ENCODE measurements around the gene GAPVD1.

GAPVD1 gene

DNA sequence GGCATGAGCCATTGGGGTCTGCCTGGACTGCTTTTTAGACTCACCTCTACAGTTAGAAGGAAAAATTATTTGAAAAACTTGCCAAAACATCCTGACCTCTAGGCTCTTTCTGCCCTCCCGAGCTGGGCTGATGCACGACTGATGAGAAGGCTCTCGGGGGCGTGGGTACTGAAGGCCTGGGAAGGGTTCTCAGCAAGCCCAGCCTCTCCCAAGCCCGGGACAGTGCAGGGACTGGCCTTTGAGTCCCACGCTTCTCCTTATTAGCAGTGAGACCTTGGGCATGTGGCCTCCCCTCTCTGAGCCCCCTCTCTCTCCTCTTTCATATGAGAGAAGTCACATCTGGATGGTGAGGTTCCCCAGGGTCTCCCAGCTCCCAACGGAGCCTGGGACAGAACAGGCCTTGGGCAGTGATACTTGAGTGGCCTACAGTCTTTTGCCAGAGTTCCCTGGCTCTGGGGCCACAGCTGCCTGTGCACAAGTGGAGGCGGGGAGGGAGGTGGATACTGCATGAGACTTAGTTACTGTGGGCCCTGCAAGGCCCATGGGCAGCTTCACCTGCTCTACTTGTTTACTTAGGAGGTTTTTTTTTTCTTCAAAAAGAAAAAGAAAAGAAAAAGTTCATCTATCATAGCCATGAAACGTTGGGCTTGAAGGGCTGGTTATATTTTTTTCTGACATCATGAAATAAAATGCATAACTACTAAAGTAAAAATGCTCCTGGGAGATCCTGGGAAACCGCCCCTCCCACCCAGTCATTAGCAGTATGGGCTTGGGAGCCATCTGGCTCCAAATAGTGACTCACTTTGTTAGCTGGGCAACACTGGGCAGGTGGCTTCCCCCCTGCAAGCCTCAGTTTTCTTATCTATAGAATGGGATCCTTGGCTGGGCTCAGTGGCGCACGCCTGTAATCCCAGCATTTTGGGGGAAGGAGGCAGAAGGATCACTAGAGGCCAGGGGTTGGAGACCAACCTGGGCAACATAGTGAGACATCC is 139.4 kb downstream of the GAPVD1 start:
- ChIA-PET CTCF (no interaction called here), POLR2A (no interaction called here)
- DNase-seq (ENCODE audit: low read depth, low spot score) = no peak
- TF ChIP-seq, protein P1, sequence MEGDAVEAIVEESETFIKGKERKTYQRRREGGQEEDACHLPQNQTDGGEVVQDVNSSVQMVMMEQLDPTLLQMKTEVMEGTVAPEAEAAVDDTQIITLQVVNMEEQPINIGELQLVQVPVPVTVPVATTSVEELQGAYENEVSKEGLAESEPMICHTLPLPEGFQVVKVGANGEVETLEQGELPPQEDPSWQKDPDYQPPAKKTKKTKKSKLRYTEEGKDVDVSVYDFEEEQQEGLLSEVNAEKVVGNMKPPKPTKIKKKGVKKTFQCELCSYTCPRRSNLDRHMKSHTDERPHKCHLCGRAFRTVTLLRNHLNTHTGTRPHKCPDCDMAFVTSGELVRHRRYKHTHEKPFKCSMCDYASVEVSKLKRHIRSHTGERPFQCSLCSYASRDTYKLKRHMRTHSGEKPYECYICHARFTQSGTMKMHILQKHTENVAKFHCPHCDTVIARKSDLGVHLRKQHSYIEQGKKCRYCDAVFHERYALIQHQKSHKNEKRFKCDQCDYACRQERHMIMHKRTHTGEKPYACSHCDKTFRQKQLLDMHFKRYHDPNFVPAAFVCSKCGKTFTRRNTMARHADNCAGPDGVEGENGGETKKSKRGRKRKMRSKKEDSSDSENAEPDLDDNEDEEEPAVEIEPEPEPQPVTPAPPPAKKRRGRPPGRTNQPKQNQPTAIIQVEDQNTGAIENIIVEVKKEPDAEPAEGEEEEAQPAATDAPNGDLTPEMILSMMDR (IDR thresholded peaks at IDR 0.05; ENCODE audit: insufficient read depth, low read length, missing control alignments) = no peak
- no peak overlapping the region for H3K4me3 ChIP-seq (ENCODE audit: low read depth, low read length)

DNA sequence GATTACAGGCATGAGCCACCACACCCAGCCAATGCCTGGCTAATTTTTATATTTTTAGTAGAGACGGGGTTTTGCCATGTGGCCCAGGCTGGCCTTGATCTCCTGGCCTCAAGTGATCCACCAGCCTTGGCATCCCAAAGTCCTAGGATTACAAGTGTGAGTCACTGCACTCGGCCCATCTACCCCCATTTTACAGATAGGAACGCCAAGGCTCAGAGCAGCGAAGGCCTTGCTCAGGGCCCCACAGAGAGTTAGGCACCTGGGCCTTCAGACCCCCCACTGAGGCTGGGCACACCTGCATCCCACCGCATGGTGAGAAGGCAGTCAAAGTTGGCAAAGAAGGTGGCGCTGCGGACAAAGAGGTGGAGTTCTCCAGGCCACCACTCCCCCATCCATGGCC is 143.1 kb downstream of the GAPVD1 start:
- TF ChIP-seq, protein P1 (IDR thresholded peaks at IDR 0.05; ENCODE audit: insufficient read depth, low read length, missing control alignments) = no peak
- DNase-seq (ENCODE audit: low read depth, low spot score) = no peak
- ChIA-PET CTCF (interaction anchor here (1.0 kb wide), 1 partner anchor 228 kb away, joined by 3 read pairs; no protein-coding TSS in a partner anchor), POLR2A (no interaction called here)
- H3K4me3 ChIP-seq (ENCODE audit: low read depth, low read length) = no peak overlapping the region

DNA sequence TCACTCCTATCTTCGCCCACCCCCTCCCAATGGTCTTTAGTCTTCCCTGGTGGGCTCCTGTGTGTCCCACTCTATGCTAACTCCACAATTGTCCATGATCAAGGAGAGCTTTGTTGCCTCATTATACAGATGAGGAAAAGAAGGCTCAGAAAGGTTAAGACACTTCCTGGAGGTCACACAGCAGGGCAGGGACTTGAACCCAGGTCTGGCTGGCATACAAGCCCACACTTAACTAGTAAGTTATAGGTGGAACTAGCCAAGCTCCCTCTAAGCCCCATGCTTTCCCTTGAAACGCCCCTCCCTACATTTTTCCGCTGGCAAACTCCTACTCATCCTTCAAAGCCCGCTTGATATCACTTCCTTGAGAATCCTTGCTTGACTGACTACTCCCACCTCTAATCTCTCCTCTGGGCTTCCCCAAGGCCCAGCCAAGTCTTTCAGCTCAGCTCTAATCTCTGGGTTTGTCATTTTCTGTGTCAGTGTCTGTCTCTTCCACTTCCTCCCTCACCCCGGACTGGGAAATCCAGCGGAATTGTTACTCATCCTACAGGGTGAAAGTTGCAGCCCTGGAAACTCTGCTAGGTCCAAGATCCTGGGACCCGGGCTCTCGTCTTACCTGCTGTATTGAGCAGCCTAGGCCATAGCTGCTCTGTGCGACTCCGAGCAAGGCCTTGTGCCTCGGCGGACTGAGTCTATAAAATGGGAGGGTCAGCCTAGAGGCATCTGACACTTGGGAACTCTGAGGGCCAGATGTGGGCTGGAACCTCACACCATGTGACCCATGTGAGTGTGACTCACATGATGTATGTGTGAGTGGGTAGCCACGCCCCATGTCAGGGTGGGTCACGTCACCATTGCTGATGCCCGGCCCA is 144.5 kb downstream of the GAPVD1 start:
- H3K4me3 ChIP-seq (ENCODE audit: low read depth, low read length) = no peak overlapping the region
- CTCF ChIA-PET = interaction anchor here (0.6 to 3.9 kb wide), 11 partner anchors 11 to 992 kb away, joined by 3 to 40 read pairs (median 8); no protein-coding TSS in a partner anchor
- TF ChIP-seq, protein P1 (IDR thresholded peaks at IDR 0.05; ENCODE audit: insufficient read depth, low read length, missing control alignments) = no peak
- POLR2A ChIA-PET = no interaction called here
- DNase-seq (ENCODE audit: low read depth, low spot score) = no peak

- TF ChIP-seq, protein P1 (IDR thresholded peaks at IDR 0.05; ENCODE audit: insufficient read depth, low read length, missing control alignments) = no peak
- no peak overlapping the region for H3K4me3 ChIP-seq (ENCODE audit: low read depth, low read length)
- no peak for DNase-seq (ENCODE audit: low read depth, low spot score)
- CTCF ChIA-PET = interaction anchor here (0.6 to 3.9 kb wide), 19 partner anchors 11 to 1085 kb away, joined by 3 to 40 read pairs (median 4); no protein-coding TSS in a partner anchor
- POLR2A ChIA-PET = no interaction called here
Measured at GRCh38 chr9:125406810-125407087, 145.1 kb downstream of the GAPVD1 start.

DNA sequence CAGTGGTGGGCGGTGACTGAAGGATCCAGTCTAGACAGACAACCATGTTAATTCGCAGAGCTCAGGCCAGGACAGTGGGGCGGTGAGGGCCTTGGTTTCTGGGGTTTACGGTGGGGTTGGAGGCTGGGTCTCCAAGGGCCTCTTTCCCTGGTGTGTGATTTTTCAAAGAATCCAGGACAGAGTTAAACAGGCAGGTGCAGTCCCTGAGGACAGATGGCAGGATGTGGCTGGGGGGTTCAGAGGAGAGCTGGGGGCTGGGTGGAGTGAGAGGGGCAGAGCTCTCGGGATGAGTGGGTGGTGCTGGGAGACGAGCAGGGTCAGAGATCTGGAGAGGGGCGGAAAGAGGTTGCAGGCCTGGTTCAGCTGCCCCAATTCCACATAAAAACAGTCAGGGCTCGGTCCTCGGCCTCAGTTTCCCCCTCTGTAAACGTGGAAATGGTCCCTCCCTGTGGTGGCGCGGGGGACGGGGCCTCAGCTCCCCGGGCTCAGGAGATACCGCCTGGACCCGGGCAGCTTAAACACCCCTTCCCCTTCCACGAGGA is 145.9 kb downstream of the GAPVD1 start:
- TF ChIP-seq, protein P1 (IDR thresholded peaks at IDR 0.05; ENCODE audit: insufficient read depth, low read length, missing control alignments) = no peak
- no peak for DNase-seq (ENCODE audit: low read depth, low spot score)
- CTCF ChIA-PET = interaction anchor here (0.5 to 3.9 kb wide), 75 partner anchors 8 to 1093 kb away, joined by 3 to 40 read pairs (median 3); partner anchors contain the start of gene MVB12B
- H3K4me3 ChIP-seq (ENCODE audit: low read depth, low read length) = peak overlapping the region; percentile 67
- POLR2A ChIA-PET = interaction anchor here (0.7 to 1.1 kb wide), 2 partner anchors 114 to 538 kb away, joined by 3 read pairs; no protein-coding TSS in a partner anchor

Data from AG04449 (cell line).